Caco-2 (cell line): ENCODE measurements around the gene SDR39U1. TPM values are rescaled to one million over a fixed set of nuclear protein-coding genes. Genes with fewer than 3 reads are reported as not detected.

Source experiments
- BruUV-seq: library from RNA; stranded (reverse); fragments of 400-500 nt; replicated peaks from 2 replicates; lab custom pipeline; 2021; lab: Mats Ljungman, UMichigan
- CTCF ChIA-PET: fragments of 300-600 bp; sonication (Branson Sonifier 250); formaldehyde crosslinking; loops from one replicate; lab custom pipeline; 2022; ENCODE audit warnings: antibody characterized with exemption; lab: Charles Lee
- POLR2A ChIA-PET: fragments of 300-600 bp; sonication (Branson Sonifier 250); formaldehyde crosslinking; loops from one replicate; lab custom pipeline; 2022; ENCODE audit warnings: antibody characterized with exemption; lab: Charles Lee
- DNase-seq, 2 experiments: peaks; one replicate each; pipeline versions ENCODE4 v3.0.0 to v3.0.0-alpha.2; 2020 to 2022
- H3K27me3 ChIP-seq: replicated peaks from 2 replicates; pipeline ENCODE4 v1.6.0; 2011; ENCODE audit warnings: low read length; ENCODE audit not compliant: control insufficient read depth, insufficient read depth
- H3K36me3 ChIP-seq: 2 replicates; pipeline ENCODE4 v1.5.1; 2011; ENCODE audit warnings: low read length; ENCODE audit not compliant: control insufficient read depth, insufficient read depth
- H3K4me1 ChIP-seq: fragments of 250-450 bp; sonication (Bioruptor Pico); 2 replicates; pipeline ENCODE4 v1.5.1; 2020; ENCODE audit warnings: mild to moderate bottlenecking
- H3K4me3 ChIP-seq: 2 replicates; pipeline ENCODE4 v1.5.1; 2011; ENCODE audit warnings: low read depth, mild to moderate bottlenecking, control low read depth, low read length
- H3K9me3 ChIP-seq: fragments of 250-450 bp; sonication (Bioruptor Pico); 2 replicates; pipeline ENCODE4 v1.5.1; 2020; ENCODE audit warnings: mild to moderate bottlenecking, moderate library complexity
- H3K27ac Mint-ChIP-seq: one replicate; pipeline ENCODE4 v1.8.0; 2022; ENCODE audit warnings: mixed read lengths; ENCODE audit not compliant: unreplicated experiment
- H3K27me3 Mint-ChIP-seq: one replicate; pipeline ENCODE4 v1.8.0; 2022; ENCODE audit warnings: mixed read lengths; ENCODE audit not compliant: insufficient read depth, unreplicated experiment
- H3K36me3 Mint-ChIP-seq: one replicate; pipeline ENCODE4 v1.8.0; 2022; ENCODE audit warnings: mild to moderate bottlenecking, mixed read lengths; ENCODE audit not compliant: insufficient read depth, unreplicated experiment
- H3K4me1 Mint-ChIP-seq: one replicate; pipeline ENCODE4 v1.8.0; 2022; ENCODE audit warnings: low read depth, mixed read lengths; ENCODE audit not compliant: unreplicated experiment
- H3K4me3 Mint-ChIP-seq: one replicate; pipeline ENCODE4 v1.8.0; 2022; ENCODE audit warnings: mild to moderate bottlenecking, moderate library complexity, mixed read lengths; ENCODE audit not compliant: unreplicated experiment
- H3K9me3 Mint-ChIP-seq: one replicate; pipeline ENCODE4 v1.8.0; 2022; ENCODE audit warnings: mixed read lengths; ENCODE audit not compliant: unreplicated experiment
- intact Hi-C: fragments of 100-400 bp; cut with micrococcal nuclease; formaldehyde crosslinking; loops from one replicate; pipeline ENCODE4 v1.10.0; 2022; ENCODE audit not compliant: unreplicated experiment
- total RNA-seq: library from RNA; stranded (reverse); gene quantifications from 2 replicates; pipeline ENCODE4 v1.2.3, GENCODE V29; 2022
- TF ChIP-seq, protein P1 (sequence below), 2 experiments: fragments of 200-600 bp in 1 of 2; IDR thresholded peaks; 1 replicate in 1 of 2; 2 replicates in 1 of 2; pipeline versions ENCODE4 v1.5.1 to v1.8.0; 2011 to 2022; ENCODE audit warnings: antibody characterized with exemption in 1 of 2, control low read depth in 1 of 2, inconsistent platforms in 1 of 2, low read depth in 1 of 2, low read length in 1 of 2, mild to moderate bottlenecking in 1 of 2, moderate library complexity in 1 of 2; ENCODE audit not compliant: insufficient read depth in 1 of 2, severe bottlenecking in 1 of 2, unreplicated experiment in 1 of 2

SDR39U1 gene
- total RNA-seq, 1 experiment from 2014 or later = 44.1 TPM

DNA sequence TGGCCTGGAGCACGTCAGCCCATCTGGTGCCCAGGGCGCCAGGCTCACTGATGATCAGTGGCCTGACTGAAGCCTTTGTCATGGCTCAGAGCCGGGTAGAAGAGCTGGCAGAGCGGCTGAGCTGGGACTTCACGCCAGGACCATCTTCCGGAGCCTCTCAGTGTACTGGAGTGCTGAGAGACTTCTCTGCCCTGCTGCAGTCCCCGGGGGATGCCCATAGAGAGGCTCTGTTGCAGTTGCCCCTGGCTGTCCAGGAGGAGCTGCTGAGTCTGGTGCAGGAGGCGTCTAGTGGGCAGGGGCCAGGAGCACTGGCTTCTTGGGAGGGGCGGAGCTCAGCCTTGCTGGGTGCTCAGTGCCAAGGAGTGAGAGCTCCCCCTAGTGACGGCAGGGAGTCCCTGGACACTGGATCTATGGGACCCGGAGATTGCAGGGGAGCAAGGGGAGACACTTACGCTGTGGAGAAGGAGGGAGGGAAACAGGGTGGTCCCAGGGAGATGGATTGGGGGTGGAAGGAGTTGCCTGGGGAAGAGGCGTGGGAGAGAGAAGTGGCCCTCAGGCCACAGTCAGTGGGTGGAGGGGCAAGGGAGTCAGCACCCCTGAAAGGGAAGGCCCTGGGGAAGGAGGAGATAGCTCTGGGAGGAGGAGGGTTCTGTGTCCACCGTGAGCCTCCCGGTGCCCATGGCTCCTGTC is 10.9 kb downstream of the SDR39U1 start:
- CTCF ChIA-PET = interaction anchor here (0.6 to 3.7 kb wide), 37 partner anchors 9 to 189 kb away, joined by 3 to 111 read pairs (median 4); partner anchors contain the start of genes CIDEB, DHRS1, NOP9 and NYNRIN

DNA sequence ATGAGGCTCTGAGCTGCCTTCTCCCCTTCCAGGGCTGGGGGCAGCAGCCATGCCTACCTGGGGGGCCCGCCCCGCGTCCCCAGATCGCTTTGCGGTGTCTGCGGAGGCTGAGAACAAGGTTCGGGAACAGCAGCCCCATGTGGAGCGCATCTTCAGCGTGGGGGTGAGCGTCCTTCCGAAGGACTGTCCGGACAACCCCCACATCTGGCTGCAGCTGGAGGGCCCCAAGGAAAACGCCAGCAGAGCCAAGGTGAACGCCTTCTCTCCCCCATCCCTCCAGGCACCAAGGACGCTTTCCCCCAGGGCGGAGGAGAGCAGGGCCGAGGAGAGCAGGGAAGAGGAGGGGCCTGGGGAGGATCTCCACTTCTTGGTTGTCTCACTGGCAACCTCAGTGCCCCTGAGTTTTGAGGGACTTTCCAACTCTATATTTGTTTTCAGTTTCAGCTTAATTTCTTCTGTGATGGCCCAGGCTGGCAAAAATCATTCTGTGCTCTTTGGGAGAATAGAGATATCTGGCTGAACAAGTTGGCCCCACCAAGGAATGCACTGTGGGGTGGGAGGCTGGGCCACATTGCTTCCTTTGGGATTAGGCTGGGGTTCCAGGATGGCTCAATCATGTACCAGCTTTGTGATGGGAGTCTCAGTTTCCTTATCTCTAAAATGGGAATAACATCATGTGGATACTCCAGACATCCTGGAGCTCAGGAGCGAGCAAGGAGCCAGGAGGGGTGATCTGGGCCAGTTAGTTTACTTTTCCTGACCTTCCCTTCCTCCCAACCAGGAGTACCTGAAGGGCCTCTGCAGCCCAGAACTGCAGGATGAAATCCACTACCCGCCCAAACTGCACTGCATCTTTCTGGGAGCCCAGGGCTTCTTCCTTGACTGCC is 11.7 kb downstream of the SDR39U1 start:
- H3K27ac Mint-ChIP-seq = peak overlapping the region; percentile 56
- intact Hi-C loops = loop anchor here (1.0 kb wide), 4 partner anchors 37 to 103 kb away; no protein-coding TSS in a partner anchor
- TF ChIP-seq, protein P1, sequence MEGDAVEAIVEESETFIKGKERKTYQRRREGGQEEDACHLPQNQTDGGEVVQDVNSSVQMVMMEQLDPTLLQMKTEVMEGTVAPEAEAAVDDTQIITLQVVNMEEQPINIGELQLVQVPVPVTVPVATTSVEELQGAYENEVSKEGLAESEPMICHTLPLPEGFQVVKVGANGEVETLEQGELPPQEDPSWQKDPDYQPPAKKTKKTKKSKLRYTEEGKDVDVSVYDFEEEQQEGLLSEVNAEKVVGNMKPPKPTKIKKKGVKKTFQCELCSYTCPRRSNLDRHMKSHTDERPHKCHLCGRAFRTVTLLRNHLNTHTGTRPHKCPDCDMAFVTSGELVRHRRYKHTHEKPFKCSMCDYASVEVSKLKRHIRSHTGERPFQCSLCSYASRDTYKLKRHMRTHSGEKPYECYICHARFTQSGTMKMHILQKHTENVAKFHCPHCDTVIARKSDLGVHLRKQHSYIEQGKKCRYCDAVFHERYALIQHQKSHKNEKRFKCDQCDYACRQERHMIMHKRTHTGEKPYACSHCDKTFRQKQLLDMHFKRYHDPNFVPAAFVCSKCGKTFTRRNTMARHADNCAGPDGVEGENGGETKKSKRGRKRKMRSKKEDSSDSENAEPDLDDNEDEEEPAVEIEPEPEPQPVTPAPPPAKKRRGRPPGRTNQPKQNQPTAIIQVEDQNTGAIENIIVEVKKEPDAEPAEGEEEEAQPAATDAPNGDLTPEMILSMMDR (IDR thresholded peaks at IDR 0.05; ENCODE audit: insufficient read depth in 1 of 2, low read depth in 1 of 2, low read length in 1 of 2, severe bottlenecking in 1 of 2, unreplicated experiment in 1 of 2) = no peak
- ChIA-PET POLR2A (interaction anchor here (0.6 to 1.7 kb wide), 10 partner anchors 11 to 189 kb away, joined by 3 to 12 read pairs (median 6); partner anchors contain the start of genes SDR39U1 and TINF2), CTCF (interaction anchor here (0.6 to 3.7 kb wide), 39 partner anchors 8 to 188 kb away, joined by 3 to 111 read pairs (median 4); partner anchors contain the start of genes CIDEB, DHRS1, NOP9 and NYNRIN)
- BruUV-seq = TSS peak; percentile 26
- Histone ChIP-seq H3K4me1 (peaks cover 49% of the 10 kb centered on the region), H3K36me3 (peaks cover 3% of the 10 kb centered on the region; the same call in 1 of the 2 replicates), H3K9me3 (no peaks in the 10 kb centered on the region), H3K27me3 (no peaks in the 10 kb centered on the region), H3K4me3 (peak overlapping the region; percentile 63)
- peaks cover 15% of the 10 kb centered on the region for H3K36me3 Mint-ChIP-seq
- DNase-seq = no peak
- H3K4me3 Mint-ChIP-seq = peak overlapping the region; percentile 78
- H3K4me1 Mint-ChIP-seq = peaks cover 35% of the 10 kb centered on the region
- H3K9me3 Mint-ChIP-seq = no peaks in the 10 kb centered on the region
- H3K27me3 Mint-ChIP-seq = no peaks in the 10 kb centered on the region

More for the DNA sequence above, 10.9 kb downstream of the SDR39U1 start:
- TF ChIP-seq, protein P1 (IDR thresholded peaks at IDR 0.05; ENCODE audit: insufficient read depth in 1 of 2, low read depth in 1 of 2, low read length in 1 of 2, severe bottlenecking in 1 of 2, unreplicated experiment in 1 of 2) = peak; percentile 96
- Mint-ChIP-seq H3K27me3 (no peaks in the 10 kb centered on the region), H3K4me1 (peaks cover 27% of the 10 kb centered on the region), H3K27ac (peak overlapping the region; percentile 56), H3K36me3 (peaks cover 18% of the 10 kb centered on the region), H3K4me3 (peak overlapping the region; percentile 78), H3K9me3 (no peaks in the 10 kb centered on the region)
- Histone ChIP-seq H3K4me3 (no peak overlapping the region), H3K27me3 (no peaks in the 10 kb centered on the region), H3K9me3 (no peaks in the 10 kb centered on the region), H3K4me1 (peaks cover 41% of the 10 kb centered on the region), H3K36me3 (peaks cover 4% of the 10 kb centered on the region; the same call in 1 of the 2 replicates)
- POLR2A ChIA-PET = interaction anchor here (0.5 to 1.5 kb wide), 5 partner anchors 10 to 189 kb away, joined by 3 to 12 read pairs (median 6); partner anchors contain the start of gene TINF2
- no TSS peak for BruUV-seq
- intact Hi-C loops = loop anchor here (1.0 kb wide), 4 partner anchors 37 to 103 kb away; no protein-coding TSS in a partner anchor
- DNase-seq = peak; percentile 93 to 94
